Measurements from ENCODE around the gene DNTT. TPM values are rescaled to one million over a fixed set of nuclear protein-coding genes. Genes with fewer than 3 reads are reported as not detected.

Gene DNTT
- total RNA-seq, 2 experiments from 2014 or later: 0.16 to 0.32 TPM

- POLR2A ChIA-PET: interaction anchor here (1.4 to 9.8 kb wide), 4 partner anchors 10 to 23 kb away, joined by 3 to 176 read pairs (median 78); no protein-coding TSS in a partner anchor
- H3K4me1 ChIP-seq (ENCODE audit: insufficient read depth, low read length, poor library complexity, severe bottlenecking): peaks cover 88% of the 10 kb centered on the region
- TF ChIP-seq EZH2phosphoT487 (IDR thresholded peaks at IDR 0.05; ENCODE audit: borderline replicate concordance, low read depth, low read length): no peak
- no peak for TF ChIP-seq CTCF (conservative IDR thresholded peaks at IDR 0.05; ENCODE audit: low read length)
- DNase-seq (ENCODE audit: low spot score): no peak
- H2AFZ ChIP-seq (ENCODE audit: low read length): peak overlapping the region; percentile 24; the same call in 1 of the 2 replicates
- no peaks in the 10 kb centered on the region for H3K36me3 ChIP-seq (ENCODE audit: insufficient read depth, low read length)
- no peak overlapping the region for H3K4me3 ChIP-seq (ENCODE audit: low read depth, low read length, poor library complexity, severe bottlenecking)
- H3K9me2 ChIP-seq (ENCODE audit: insufficient read depth, low read length): no peaks in the 10 kb centered on the region
- no peaks in the 10 kb centered on the region for H4K20me1 ChIP-seq (ENCODE audit: insufficient read depth, low read length)
- BruUV-seq (replicated peaks): no TSS peak
- H3K9me3 ChIP-seq (ENCODE audit: low read length): no peaks in the 10 kb centered on the region
- H3K27ac ChIP-seq (ENCODE audit: low read depth, low read length, poor library complexity, severe bottlenecking): peak overlapping the region; percentile 100
- CTCF ChIA-PET (ENCODE audit: unreplicated experiment): no interaction called here
- H3K79me2 ChIP-seq (ENCODE audit: insufficient read depth, low read depth, low read length): peaks cover 14% of the 10 kb centered on the region; the same call in 1 of the 2 replicates
- intact Hi-C loops (cut with micrococcal nuclease; ENCODE audit: unreplicated experiment): loop anchor here (10.0 kb wide), 1 partner anchor 398 kb away; no protein-coding TSS in a partner anchor
- H3K4me2 ChIP-seq (ENCODE audit: low read length): peak overlapping the region; percentile 19
Observed at GRCh38 chr10:96276426-96276825, 27.8 kb upstream of the DNTT start.

GRCh38 chr10:96276831-96277230, 27.4 kb upstream of the DNTT start:
- POLR2A ChIA-PET: interaction anchor here (1.4 to 9.8 kb wide), 4 partner anchors 9 to 23 kb away, joined by 3 to 176 read pairs (median 78); no protein-coding TSS in a partner anchor
- H3K79me2 ChIP-seq (ENCODE audit: insufficient read depth, low read depth, low read length): peaks cover 10% of the 10 kb centered on the region; the same call in 1 of the 2 replicates
- no peak overlapping the region for H3K4me2 ChIP-seq (ENCODE audit: low read length)
- BruUV-seq (replicated peaks): no TSS peak
- no peaks in the 10 kb centered on the region for H3K9me3 ChIP-seq (ENCODE audit: low read length)
- TF ChIP-seq CTCF (conservative IDR thresholded peaks at IDR 0.05; ENCODE audit: low read length) (no peak), EZH2phosphoT487 (IDR thresholded peaks at IDR 0.05; ENCODE audit: borderline replicate concordance, low read depth, low read length) (no peak)
- no peak overlapping the region for H3K4me3 ChIP-seq (ENCODE audit: low read depth, low read length, poor library complexity, severe bottlenecking)
- H3K27ac ChIP-seq (ENCODE audit: low read depth, low read length, poor library complexity, severe bottlenecking): peak overlapping the region; percentile 100
- intact Hi-C loops (cut with micrococcal nuclease; ENCODE audit: unreplicated experiment): loop anchor here (10.0 kb wide), 1 partner anchor 398 kb away; no protein-coding TSS in a partner anchor
- H3K36me3 ChIP-seq (ENCODE audit: insufficient read depth, low read length): no peaks in the 10 kb centered on the region
- peaks cover 87% of the 10 kb centered on the region for H3K4me1 ChIP-seq (ENCODE audit: insufficient read depth, low read length, poor library complexity, severe bottlenecking)
- no peaks in the 10 kb centered on the region for H4K20me1 ChIP-seq (ENCODE audit: insufficient read depth, low read length)
- DNase-seq (ENCODE audit: low spot score): no peak
- H3K9me2 ChIP-seq (ENCODE audit: insufficient read depth, low read length): no peaks in the 10 kb centered on the region
- no peak overlapping the region for H2AFZ ChIP-seq (ENCODE audit: low read length)
- CTCF ChIA-PET (ENCODE audit: unreplicated experiment): no interaction called here

GRCh38 chr10:96279191-96279641, 25.0 kb upstream of the DNTT start:
- POLR2A ChIA-PET: interaction anchor here (0.8 to 1.7 kb wide), 7 partner anchors 8 to 34 kb away, joined by 3 to 17 read pairs (median 5); partner anchors contain the start of gene BLNK
- intact Hi-C loops (cut with micrococcal nuclease; ENCODE audit: unreplicated experiment): loop anchor here (10.0 kb wide), 1 partner anchor 396 kb away; no protein-coding TSS in a partner anchor
- Histone ChIP-seq H3K4me2 (ENCODE audit: low read length) (peak overlapping the region; percentile 67), H4K20me1 (ENCODE audit: insufficient read depth, low read length) (no peaks in the 10 kb centered on the region), H3K4me3 (ENCODE audit: low read depth, low read length, poor library complexity, severe bottlenecking) (peak overlapping the region; percentile 9), H3K27ac (ENCODE audit: low read depth, low read length, poor library complexity, severe bottlenecking) (peak overlapping the region; percentile 53), H2AFZ (ENCODE audit: low read length) (peak overlapping the region; percentile 72; the same call in 1 of the 2 replicates), H3K9me3 (ENCODE audit: low read length) (no peaks in the 10 kb centered on the region), H3K9me2 (ENCODE audit: insufficient read depth, low read length) (no peaks in the 10 kb centered on the region), H3K4me1 (ENCODE audit: insufficient read depth, low read length, poor library complexity, severe bottlenecking) (peaks cover 84% of the 10 kb centered on the region), H3K79me2 (ENCODE audit: insufficient read depth, low read depth, low read length) (peaks cover 3% of the 10 kb centered on the region; the same call in 1 of the 2 replicates), H3K36me3 (ENCODE audit: insufficient read depth, low read length) (no peaks in the 10 kb centered on the region)
- CTCF ChIA-PET (ENCODE audit: unreplicated experiment): interaction anchor here (1.2 kb wide), 1 partner anchor 49 kb away, joined by 3 read pairs; no protein-coding TSS in a partner anchor
- TF ChIP-seq CTCF (conservative IDR thresholded peaks at IDR 0.05; ENCODE audit: low read length): no peak
- BruUV-seq (replicated peaks): TSS peak; percentile 92
- peak; percentile 69 for DNase-seq (ENCODE audit: low spot score)

All from OCI-LY7 (cell line).